ENCODE data around the gene FAM107B.

The FAM107B gene

DNA sequence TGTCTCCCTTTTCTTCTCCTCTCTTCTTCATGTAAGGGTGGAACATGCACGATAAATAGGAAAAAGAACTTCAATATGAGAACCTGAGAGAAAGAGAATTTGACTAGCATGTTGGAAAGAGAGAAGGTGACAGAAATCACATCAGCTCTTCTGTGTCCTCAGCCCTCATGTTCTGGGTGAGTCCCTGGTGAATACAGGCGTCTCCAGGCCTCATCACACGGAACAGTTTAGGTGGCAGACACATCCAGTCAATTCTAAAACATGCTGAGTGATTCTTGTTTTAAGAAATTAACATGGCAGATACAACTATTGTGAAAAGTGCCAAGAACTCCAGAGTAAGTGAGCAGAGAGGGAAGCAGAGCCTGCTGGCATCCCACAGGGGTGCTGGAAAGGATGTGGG lies 96.1 kb downstream of the FAM107B start:
- Mint-ChIP-seq H3K4me3 (no peak overlapping the region), H3K36me3 (no peaks in the 10 kb centered on the region), H3K27ac (no peak overlapping the region), H3K27me3 (no peaks in the 10 kb centered on the region), H3K9me3 (ENCODE audit: low read depth) (no peaks in the 10 kb centered on the region), H3K4me1 (ENCODE audit: low read depth) (no peaks in the 10 kb centered on the region)

DNA sequence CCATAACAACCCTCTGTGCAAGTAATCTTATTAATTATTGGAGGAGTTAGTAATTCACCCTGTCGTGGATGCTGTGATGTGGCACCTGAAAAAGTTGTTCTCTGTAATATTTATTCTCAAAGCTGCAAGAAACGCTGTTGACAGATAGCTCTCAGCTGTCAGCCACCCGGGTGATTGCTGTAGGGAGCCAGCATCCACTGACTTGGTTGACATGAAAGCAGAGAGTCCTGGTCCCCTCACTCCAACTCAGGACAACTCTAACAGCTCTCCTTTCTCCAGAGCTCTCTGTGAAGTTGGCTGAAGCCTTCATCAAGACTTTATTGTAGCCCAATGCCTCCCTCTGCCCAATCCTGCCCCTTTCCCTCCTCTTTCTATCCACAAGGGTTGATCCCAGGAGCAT lies 98.0 kb downstream of the FAM107B start:
- Mint-ChIP-seq H3K27me3 (no peaks in the 10 kb centered on the region), H3K9me3 (ENCODE audit: low read depth) (no peaks in the 10 kb centered on the region), H3K36me3 (no peaks in the 10 kb centered on the region), H3K4me1 (ENCODE audit: low read depth) (peaks cover 1% of the 10 kb centered on the region), H3K27ac (no peak overlapping the region), H3K4me3 (no peak overlapping the region)

- H3K36me3 Mint-ChIP-seq, result no peaks in the 10 kb centered on the region
- H3K27me3 Mint-ChIP-seq, result no peaks in the 10 kb centered on the region
- no peaks in the 10 kb centered on the region for H3K9me3 Mint-ChIP-seq (ENCODE audit: low read depth)
- H3K27ac Mint-ChIP-seq, result no peak overlapping the region
- H3K4me3 Mint-ChIP-seq, result no peak overlapping the region
- peaks cover 1% of the 10 kb centered on the region for H3K4me1 Mint-ChIP-seq (ENCODE audit: low read depth)
Measured at GRCh38 chr10:14674376-14675050, 100.2 kb downstream of the FAM107B start.

GRCh38 chr10:14673189-14673861 lies 101.4 kb downstream of the FAM107B start:
- H3K4me3 Mint-ChIP-seq, result no peak overlapping the region
- no peaks in the 10 kb centered on the region for H3K27me3 Mint-ChIP-seq
- H3K36me3 Mint-ChIP-seq, result no peaks in the 10 kb centered on the region
- H3K9me3 Mint-ChIP-seq (ENCODE audit: low read depth), result no peaks in the 10 kb centered on the region
- H3K4me1 Mint-ChIP-seq (ENCODE audit: low read depth), result peaks cover 2% of the 10 kb centered on the region
- no peak overlapping the region for H3K27ac Mint-ChIP-seq

DNA sequence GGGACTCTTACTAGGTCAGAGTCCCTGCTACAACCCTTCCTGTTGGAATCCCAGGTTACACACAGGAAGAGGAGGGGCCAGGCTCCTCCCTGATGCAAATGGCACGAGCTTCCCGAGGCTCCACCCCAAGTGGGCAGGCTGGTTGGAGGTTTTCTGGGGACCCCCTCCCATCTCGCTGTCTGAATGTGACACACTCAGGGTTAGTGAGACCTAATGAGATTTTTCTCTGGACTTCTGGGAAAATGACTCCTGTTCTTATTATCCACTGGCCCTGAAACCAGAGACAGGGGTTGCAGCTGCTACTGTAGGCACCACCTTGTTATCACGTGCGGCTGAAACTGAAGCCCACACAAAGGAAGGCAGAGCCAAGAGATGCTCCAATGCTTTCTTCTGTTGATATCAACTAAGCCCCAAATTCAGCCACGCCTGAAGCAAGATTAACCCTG lies 103.3 kb downstream of the FAM107B start:
- Mint-ChIP-seq H3K27ac (no peak overlapping the region), H3K27me3 (no peaks in the 10 kb centered on the region), H3K9me3 (ENCODE audit: low read depth) (peaks cover 5% of the 10 kb centered on the region), H3K36me3 (no peaks in the 10 kb centered on the region), H3K4me3 (no peak overlapping the region), H3K4me1 (ENCODE audit: low read depth) (peaks cover 4% of the 10 kb centered on the region)

GRCh38 chr10:14670551-14671240 lies 104.0 kb downstream of the FAM107B start:
- Mint-ChIP-seq H3K36me3 (peaks cover 2% of the 10 kb centered on the region), H3K27ac (no peak overlapping the region), H3K9me3 (ENCODE audit: low read depth) (peaks cover 11% of the 10 kb centered on the region), H3K4me3 (no peak overlapping the region), H3K27me3 (no peaks in the 10 kb centered on the region), H3K4me1 (ENCODE audit: low read depth) (peaks cover 8% of the 10 kb centered on the region)

GRCh38 chr10:14669576-14669975 lies 105.1 kb downstream of the FAM107B start:
- no peak overlapping the region for H3K27ac Mint-ChIP-seq
- H3K36me3 Mint-ChIP-seq, result peaks cover 2% of the 10 kb centered on the region
- H3K4me3 Mint-ChIP-seq, result no peak overlapping the region
- H3K4me1 Mint-ChIP-seq (ENCODE audit: low read depth), result peaks cover 17% of the 10 kb centered on the region
- H3K27me3 Mint-ChIP-seq, result no peaks in the 10 kb centered on the region
- H3K9me3 Mint-ChIP-seq (ENCODE audit: low read depth), result peaks cover 11% of the 10 kb centered on the region

DNA sequence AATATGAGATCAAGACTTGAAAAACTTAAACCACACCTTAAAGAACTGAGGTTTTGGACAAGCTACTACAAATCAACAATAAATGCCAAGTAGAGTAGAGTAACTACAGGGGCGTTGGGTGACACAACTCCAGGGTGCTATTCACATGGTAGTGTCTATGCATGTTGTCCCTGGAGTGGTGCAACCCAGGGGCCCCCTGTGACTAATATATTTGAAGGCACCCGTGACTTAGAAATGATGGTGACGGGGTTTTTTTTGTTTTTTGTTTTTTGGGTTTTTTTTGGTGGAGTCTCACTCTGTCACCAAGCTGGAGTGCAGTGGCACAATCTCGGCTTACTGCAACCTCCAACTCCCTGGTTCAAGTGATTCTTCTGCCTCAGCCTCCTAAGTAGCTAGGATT lies 106.9 kb downstream of the FAM107B start:
- no peak overlapping the region for H3K27ac Mint-ChIP-seq
- peaks cover 11% of the 10 kb centered on the region for H3K9me3 Mint-ChIP-seq (ENCODE audit: low read depth)
- H3K4me3 Mint-ChIP-seq, result no peak overlapping the region

DNA sequence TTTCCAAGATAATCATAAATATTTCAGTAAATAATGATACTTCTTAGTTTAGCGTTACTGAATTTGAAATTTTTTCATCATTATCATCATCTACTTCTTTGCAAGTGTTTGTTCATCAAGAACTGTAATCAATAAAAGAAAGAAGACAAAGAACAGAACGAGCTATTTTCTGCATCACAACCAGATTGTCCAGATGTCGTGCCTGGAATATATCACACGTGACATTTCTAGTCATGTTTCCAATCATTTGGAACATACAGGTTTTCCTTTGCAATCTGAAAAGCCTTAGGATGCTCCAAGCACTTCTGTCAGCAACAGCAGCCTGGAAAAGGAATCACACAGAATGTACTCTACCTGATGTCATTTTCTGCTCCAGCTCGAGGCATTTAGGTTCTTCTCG lies 107.4 kb downstream of the FAM107B start:
- H3K36me3 Mint-ChIP-seq, result peaks cover 5% of the 10 kb centered on the region
- H3K27me3 Mint-ChIP-seq, result no peaks in the 10 kb centered on the region
- H3K4me3 Mint-ChIP-seq, result no peak overlapping the region
- H3K4me1 Mint-ChIP-seq (ENCODE audit: low read depth), result peaks cover 22% of the 10 kb centered on the region
- no peak overlapping the region for H3K27ac Mint-ChIP-seq
- peaks cover 11% of the 10 kb centered on the region for H3K9me3 Mint-ChIP-seq (ENCODE audit: low read depth)

More for the DNA sequence above, 106.9 kb downstream of the FAM107B start:
- Mint-ChIP-seq H3K27me3 (no peaks in the 10 kb centered on the region), H3K4me1 (ENCODE audit: low read depth) (peaks cover 21% of the 10 kb centered on the region), H3K36me3 (peaks cover 5% of the 10 kb centered on the region)

DNA sequence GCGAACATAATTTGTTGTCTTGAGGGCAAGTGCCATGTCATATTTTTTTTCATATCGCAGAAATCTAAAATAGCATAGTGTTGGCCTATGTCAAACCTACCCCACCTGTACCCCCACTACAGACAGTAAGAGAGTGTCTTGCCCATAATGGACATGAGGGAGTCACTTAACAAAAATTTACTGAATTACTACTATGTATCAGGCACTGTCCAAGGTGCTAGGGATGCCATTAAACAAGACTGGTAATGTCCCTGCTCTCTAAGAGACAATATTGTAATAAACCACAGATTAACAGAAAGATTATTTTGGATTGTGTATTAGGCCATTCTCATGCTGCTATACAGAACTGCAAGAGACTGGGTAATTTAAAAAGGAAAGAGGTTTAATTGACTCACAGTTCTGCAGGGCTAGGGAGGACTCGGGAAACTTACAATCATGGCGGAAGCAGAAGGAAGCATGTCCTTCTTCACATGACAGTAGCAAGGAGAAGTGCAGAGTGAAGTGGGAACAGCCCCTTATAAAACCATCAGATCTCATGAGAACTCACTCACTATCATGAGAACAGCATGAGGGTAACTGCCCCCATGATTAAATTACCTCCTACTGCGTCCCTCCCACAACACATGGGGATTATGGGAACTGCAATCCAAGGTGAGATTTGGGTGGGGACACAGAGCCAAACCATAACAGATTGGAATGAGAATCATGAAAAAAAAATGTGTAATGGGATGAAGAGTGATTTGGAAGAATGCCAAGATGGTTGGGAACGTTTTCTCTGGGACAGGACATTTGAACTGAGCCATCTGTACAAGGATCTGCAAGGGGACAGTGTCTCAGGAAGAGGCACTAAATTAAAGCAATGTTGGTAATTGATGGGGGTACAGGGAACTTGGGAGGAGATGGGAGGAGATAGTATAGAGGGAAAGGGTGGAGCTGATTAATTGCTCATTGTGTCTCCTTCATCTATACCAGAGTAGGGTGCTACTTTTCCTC lies 108.5 kb downstream of the FAM107B start:
- Mint-ChIP-seq H3K27ac (peak overlapping the region; percentile 2), H3K9me3 (ENCODE audit: low read depth) (peaks cover 11% of the 10 kb centered on the region), H3K36me3 (peaks cover 5% of the 10 kb centered on the region), H3K4me1 (ENCODE audit: low read depth) (peaks cover 30% of the 10 kb centered on the region), H3K4me3 (no peak overlapping the region), H3K27me3 (no peaks in the 10 kb centered on the region)

DNA sequence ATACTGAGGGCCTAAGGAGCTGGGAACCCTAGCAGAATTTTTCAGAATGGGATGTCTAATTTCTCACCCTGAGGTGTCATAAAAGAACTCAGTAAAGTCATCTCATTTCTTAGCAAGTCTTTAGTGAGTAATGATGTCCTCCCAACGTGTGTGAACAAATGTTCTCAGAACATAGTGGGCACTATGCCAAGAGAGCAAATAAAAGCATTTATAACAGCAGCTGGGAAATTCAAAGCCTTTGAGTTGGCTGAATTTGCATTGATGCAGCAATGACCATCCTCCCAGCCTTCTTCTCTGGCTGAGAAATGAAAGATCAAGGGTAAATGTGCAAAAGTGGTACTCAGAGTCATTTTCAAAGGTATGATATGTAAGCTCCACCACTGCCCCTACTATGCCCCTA lies 109.4 kb downstream of the FAM107B start:
- Mint-ChIP-seq H3K36me3 (peaks cover 8% of the 10 kb centered on the region), H3K9me3 (ENCODE audit: low read depth) (peaks cover 11% of the 10 kb centered on the region), H3K4me3 (no peak overlapping the region), H3K27ac (peak overlapping the region; percentile 71), H3K4me1 (ENCODE audit: low read depth) (peaks cover 38% of the 10 kb centered on the region), H3K27me3 (no peaks in the 10 kb centered on the region)

DNA sequence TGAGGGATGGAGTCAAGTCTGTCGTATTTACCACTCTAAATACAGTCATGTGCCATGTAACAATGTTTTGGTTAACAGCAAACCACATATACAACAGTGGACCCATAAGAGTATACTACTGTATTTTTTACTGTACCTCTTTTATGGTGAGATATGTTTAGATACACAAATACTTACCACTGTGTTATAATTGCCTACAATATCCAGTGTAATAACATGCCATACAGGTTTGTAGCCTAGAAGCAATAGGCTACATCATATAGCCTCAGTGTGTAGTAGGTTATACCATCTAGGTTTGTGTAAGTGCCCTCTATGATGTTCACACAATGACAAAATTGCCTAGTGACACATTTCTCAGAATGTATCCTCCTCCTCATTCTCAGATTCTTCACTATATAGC lies 110.4 kb downstream of the FAM107B start:
- no peak overlapping the region for H3K27ac Mint-ChIP-seq
- no peaks in the 10 kb centered on the region for H3K27me3 Mint-ChIP-seq
- peaks cover 8% of the 10 kb centered on the region for H3K36me3 Mint-ChIP-seq
- H3K4me3 Mint-ChIP-seq, result no peak overlapping the region
- H3K9me3 Mint-ChIP-seq (ENCODE audit: low read depth), result peaks cover 11% of the 10 kb centered on the region
- peaks cover 48% of the 10 kb centered on the region for H3K4me1 Mint-ChIP-seq (ENCODE audit: low read depth)

- peaks cover 8% of the 10 kb centered on the region for H3K36me3 Mint-ChIP-seq
- H3K27ac Mint-ChIP-seq, result peak overlapping the region; percentile 64
- H3K9me3 Mint-ChIP-seq (ENCODE audit: low read depth), result peaks cover 11% of the 10 kb centered on the region
- peaks cover 67% of the 10 kb centered on the region for H3K4me1 Mint-ChIP-seq (ENCODE audit: low read depth)
- H3K27me3 Mint-ChIP-seq, result no peaks in the 10 kb centered on the region
- no peak overlapping the region for H3K4me3 Mint-ChIP-seq
Measured at GRCh38 chr10:14661818-14662217, 112.9 kb downstream of the FAM107B start.

GRCh38 chr10:14660831-14661230 lies 113.9 kb downstream of the FAM107B start:
- Mint-ChIP-seq H3K27me3 (no peaks in the 10 kb centered on the region), H3K4me1 (ENCODE audit: low read depth) (peaks cover 70% of the 10 kb centered on the region), H3K9me3 (ENCODE audit: low read depth) (peaks cover under 1% of the 10 kb centered on the region), H3K27ac (peak overlapping the region; percentile 35), H3K4me3 (peak overlapping the region; percentile 68), H3K36me3 (peaks cover 5% of the 10 kb centered on the region)

All from activated naive CD8-positive, alpha-beta T cell (primary cell).